Activated CD4-positive, alpha-beta memory T cell treated with anti-CD3 and anti-CD28 coated beads for 36 hours (primary cell): ENCODE measurements around the gene WDR1. TPM values are rescaled to one million over a fixed set of nuclear protein-coding genes. Genes with fewer than 3 reads are reported as not detected.

Experiments used
- CTCF ChIA-PET: fragments of 350-600 bp; sonication (Branson Sonifier 250); formaldehyde crosslinking; loops from one replicate; lab custom pipeline; 2021; ENCODE audit warnings: antibody characterized with exemption, inconsistent platforms; lab: Charles Lee
- POLR2A ChIA-PET: fragments of 350-600 bp; sonication (Branson Sonifier 250); formaldehyde crosslinking; loops from one replicate; lab custom pipeline; 2021; ENCODE audit warnings: antibody characterized with exemption; lab: Charles Lee
- DNase-seq: peaks from one replicate; pipeline ENCODE4 v3.0.0-alpha.2; 2020
- H3K27ac Mint-ChIP-seq: one replicate; pipeline ENCODE4 v1.8.0; 2021; ENCODE audit warnings: mixed read lengths
- H3K27me3 Mint-ChIP-seq: one replicate; pipeline ENCODE4 v1.8.0; 2021; ENCODE audit warnings: mixed read lengths
- H3K36me3 Mint-ChIP-seq: one replicate; pipeline ENCODE4 v1.8.0; 2021; ENCODE audit warnings: mixed read lengths
- H3K4me1 Mint-ChIP-seq: one replicate; pipeline ENCODE4 v1.8.0; 2021; ENCODE audit warnings: low read depth, mixed read lengths
- H3K4me3 Mint-ChIP-seq: one replicate; pipeline ENCODE4 v1.8.0; 2021; ENCODE audit warnings: mild to moderate bottlenecking, mixed read lengths
- H3K9me3 Mint-ChIP-seq: one replicate; pipeline ENCODE4 v1.8.0; 2021; ENCODE audit warnings: mixed read lengths
- intact Hi-C: fragments of 100-400 bp; cut with micrococcal nuclease; formaldehyde crosslinking; loops from one replicate; pipeline ENCODE4 v1.15.1; 2023
- total RNA-seq, 2 experiments: library from RNA; stranded (reverse); gene quantifications; one replicate each; pipeline ENCODE4 v1.2.3, GENCODE V29; 2021

WDR1 gene
- total RNA-seq, 2 experiments from 2014 or later: 351 to 353 TPM

- ChIA-PET CTCF (no interaction called here), POLR2A (interaction anchor here (0.8 kb wide), 1 partner anchor 31 kb away, joined by 3 read pairs; no protein-coding TSS in a partner anchor)
- Mint-ChIP-seq H3K36me3 (peaks cover 71% of the 10 kb centered on the region), H3K27me3 (no peaks in the 10 kb centered on the region), H3K4me3 (no peak overlapping the region), H3K27ac (no peak overlapping the region), H3K9me3 (no peaks in the 10 kb centered on the region), H3K4me1 (peaks cover 7% of the 10 kb centered on the region)
- no peak for DNase-seq
- intact Hi-C loops: no loop called here
Observed at GRCh38 chr4:10086506-10087120, 30.0 kb downstream of the WDR1 start.

- Mint-ChIP-seq H3K27ac (no peak overlapping the region), H3K9me3 (no peaks in the 10 kb centered on the region), H3K36me3 (peaks cover 71% of the 10 kb centered on the region), H3K27me3 (no peaks in the 10 kb centered on the region), H3K4me3 (no peak overlapping the region), H3K4me1 (peaks cover 7% of the 10 kb centered on the region)
- POLR2A ChIA-PET: no interaction called here
- intact Hi-C loops: no loop called here
- no peak for DNase-seq
- CTCF ChIA-PET: no interaction called here
Observed at GRCh38 chr4:10085828-10086505, 30.6 kb downstream of the WDR1 start.

- no peak for DNase-seq
- Mint-ChIP-seq H3K4me3 (no peak overlapping the region), H3K9me3 (no peaks in the 10 kb centered on the region), H3K36me3 (peaks cover 69% of the 10 kb centered on the region), H3K4me1 (peaks cover 4% of the 10 kb centered on the region), H3K27ac (no peak overlapping the region), H3K27me3 (no peaks in the 10 kb centered on the region)
- intact Hi-C loops: no loop called here
- ChIA-PET CTCF (interaction anchor here (0.9 kb wide), 1 partner anchor 33 kb away, joined by 3 read pairs; no protein-coding TSS in a partner anchor), POLR2A (no interaction called here)
Observed at GRCh38 chr4:10085386-10085785, 31.2 kb downstream of the WDR1 start.

GRCh38 chr4:10084651-10085358 lies 31.8 kb downstream of the WDR1 start:
- Mint-ChIP-seq H3K4me3 (no peak overlapping the region), H3K4me1 (no peaks in the 10 kb centered on the region), H3K27ac (no peak overlapping the region), H3K9me3 (no peaks in the 10 kb centered on the region), H3K27me3 (no peaks in the 10 kb centered on the region), H3K36me3 (peaks cover 65% of the 10 kb centered on the region)
- POLR2A ChIA-PET: interaction anchor here (0.8 kb wide), 1 partner anchor 19 kb away, joined by 3 read pairs; no protein-coding TSS in a partner anchor
- intact Hi-C loops: no loop called here
- CTCF ChIA-PET: interaction anchor here (0.9 kb wide), 1 partner anchor 33 kb away, joined by 3 read pairs; no protein-coding TSS in a partner anchor
- DNase-seq: no peak

GRCh38 chr4:10083861-10084641 lies 32.5 kb downstream of the WDR1 start:
- ChIA-PET POLR2A (interaction anchor here (0.8 kb wide), 1 partner anchor 19 kb away, joined by 3 read pairs; no protein-coding TSS in a partner anchor), CTCF (no interaction called here)
- no peaks in the 10 kb centered on the region for H3K4me1 Mint-ChIP-seq
- no peak overlapping the region for H3K4me3 Mint-ChIP-seq
- no peak overlapping the region for H3K27ac Mint-ChIP-seq
- no peaks in the 10 kb centered on the region for H3K9me3 Mint-ChIP-seq
- no peaks in the 10 kb centered on the region for H3K27me3 Mint-ChIP-seq
- intact Hi-C loops: no loop called here
- peaks cover 65% of the 10 kb centered on the region for H3K36me3 Mint-ChIP-seq
- DNase-seq: peak; percentile 5

- ChIA-PET POLR2A (no interaction called here), CTCF (no interaction called here)
- no peaks in the 10 kb centered on the region for H3K27me3 Mint-ChIP-seq
- peaks cover 66% of the 10 kb centered on the region for H3K36me3 Mint-ChIP-seq
- intact Hi-C loops: no loop called here
- no peaks in the 10 kb centered on the region for H3K9me3 Mint-ChIP-seq
- H3K4me1 Mint-ChIP-seq: no peaks in the 10 kb centered on the region
- H3K27ac Mint-ChIP-seq: no peak overlapping the region
- H3K4me3 Mint-ChIP-seq: no peak overlapping the region
- peak; percentile 1 for DNase-seq
Observed at GRCh38 chr4:10083331-10083771, 33.2 kb downstream of the WDR1 start.

- Mint-ChIP-seq H3K9me3 (no peaks in the 10 kb centered on the region), H3K27ac (peak overlapping the region; percentile 61), H3K36me3 (peaks cover 66% of the 10 kb centered on the region), H3K4me1 (no peaks in the 10 kb centered on the region), H3K4me3 (no peak overlapping the region), H3K27me3 (no peaks in the 10 kb centered on the region)
- CTCF ChIA-PET: no interaction called here
- intact Hi-C loops: no loop called here
- peak; percentile 6 for DNase-seq
- POLR2A ChIA-PET: no interaction called here
Observed at GRCh38 chr4:10082459-10083272, 33.9 kb downstream of the WDR1 start.

GRCh38 chr4:10082047-10082446 lies 34.6 kb downstream of the WDR1 start:
- H3K36me3 Mint-ChIP-seq: peaks cover 65% of the 10 kb centered on the region
- DNase-seq: peak; percentile 7

GRCh38 chr4:10081218-10081606 lies 35.4 kb downstream of the WDR1 start:
- intact Hi-C loops: no loop called here
- Mint-ChIP-seq H3K36me3 (peaks cover 63% of the 10 kb centered on the region), H3K27ac (peak overlapping the region; percentile 13), H3K27me3 (no peaks in the 10 kb centered on the region), H3K4me1 (no peaks in the 10 kb centered on the region), H3K9me3 (no peaks in the 10 kb centered on the region), H3K4me3 (no peak overlapping the region)
- peak; percentile 6 for DNase-seq
- ChIA-PET CTCF (no interaction called here), POLR2A (no interaction called here)

More at GRCh38 chr4:10082047-10082446, 34.6 kb downstream of the WDR1 start:
- Mint-ChIP-seq H3K4me3 (no peak overlapping the region), H3K4me1 (no peaks in the 10 kb centered on the region), H3K27me3 (no peaks in the 10 kb centered on the region), H3K27ac (peak overlapping the region; percentile 61), H3K9me3 (no peaks in the 10 kb centered on the region)
- CTCF ChIA-PET: no interaction called here
- intact Hi-C loops: no loop called here
- POLR2A ChIA-PET: no interaction called here

- POLR2A ChIA-PET: no interaction called here
- peak; percentile 3 for DNase-seq
- CTCF ChIA-PET: no interaction called here
- H3K4me3 Mint-ChIP-seq: no peak overlapping the region
- H3K27me3 Mint-ChIP-seq: no peaks in the 10 kb centered on the region
- no peaks in the 10 kb centered on the region for H3K4me1 Mint-ChIP-seq
- intact Hi-C loops: no loop called here
- no peaks in the 10 kb centered on the region for H3K9me3 Mint-ChIP-seq
- peak overlapping the region; percentile 13 for H3K27ac Mint-ChIP-seq
- peaks cover 66% of the 10 kb centered on the region for H3K36me3 Mint-ChIP-seq
Observed at GRCh38 chr4:10080589-10081217, 35.9 kb downstream of the WDR1 start.
